ENCODE measurements around the gene PPP2R2B.

The PPP2R2B gene

DNA sequence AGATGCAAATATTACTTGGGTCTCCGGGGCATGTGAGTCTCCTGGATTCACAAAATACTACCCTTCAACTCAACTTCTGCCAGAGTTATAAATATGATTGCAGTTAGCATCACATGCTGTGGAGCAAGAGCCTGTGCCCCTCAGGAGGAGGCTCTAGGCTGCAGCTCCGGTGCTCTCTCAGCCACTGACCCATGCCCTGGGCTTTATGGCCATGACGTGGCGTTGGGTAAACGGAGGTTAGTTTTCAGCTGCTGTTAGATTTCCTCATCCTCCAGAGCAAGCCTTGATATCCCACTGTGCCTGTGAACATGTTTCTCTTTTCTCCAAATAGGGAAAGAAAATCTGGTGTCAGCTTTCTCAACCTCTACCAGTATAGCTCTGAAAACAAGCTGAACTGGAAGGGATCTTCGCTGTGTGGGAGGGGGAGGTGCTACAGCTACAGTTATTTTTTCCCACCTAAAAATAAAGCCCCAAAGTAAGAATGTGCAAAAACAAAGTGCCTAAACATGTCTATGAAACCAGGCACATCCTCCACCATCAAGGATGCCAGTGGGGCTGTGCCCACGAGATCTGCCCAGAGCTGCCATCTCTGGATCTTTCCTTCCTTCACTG is 238.2 kb downstream of the PPP2R2B start:
- no peak for ATAC-seq
- TF ChIP-seq ESRRG (CRISPR knock-in tag; IDR thresholded peaks at IDR 0.05) (no peak), ZFP3 (CRISPR knock-in tag; IDR thresholded peaks at IDR 0.05) (no peak), TOX (CRISPR knock-in tag; IDR thresholded peaks at IDR 0.05; ENCODE audit: borderline replicate concordance) (no peak), ZNF8 (CRISPR knock-in tag; IDR thresholded peaks at IDR 0.05) (no peak), PPARA (CRISPR knock-in tag; IDR thresholded peaks at IDR 0.05; ENCODE audit: borderline replicate concordance) (no peak), SNAI2 (CRISPR knock-in tag; IDR thresholded peaks at IDR 0.05) (no peak)
- TF ChIP-seq, protein P1, sequence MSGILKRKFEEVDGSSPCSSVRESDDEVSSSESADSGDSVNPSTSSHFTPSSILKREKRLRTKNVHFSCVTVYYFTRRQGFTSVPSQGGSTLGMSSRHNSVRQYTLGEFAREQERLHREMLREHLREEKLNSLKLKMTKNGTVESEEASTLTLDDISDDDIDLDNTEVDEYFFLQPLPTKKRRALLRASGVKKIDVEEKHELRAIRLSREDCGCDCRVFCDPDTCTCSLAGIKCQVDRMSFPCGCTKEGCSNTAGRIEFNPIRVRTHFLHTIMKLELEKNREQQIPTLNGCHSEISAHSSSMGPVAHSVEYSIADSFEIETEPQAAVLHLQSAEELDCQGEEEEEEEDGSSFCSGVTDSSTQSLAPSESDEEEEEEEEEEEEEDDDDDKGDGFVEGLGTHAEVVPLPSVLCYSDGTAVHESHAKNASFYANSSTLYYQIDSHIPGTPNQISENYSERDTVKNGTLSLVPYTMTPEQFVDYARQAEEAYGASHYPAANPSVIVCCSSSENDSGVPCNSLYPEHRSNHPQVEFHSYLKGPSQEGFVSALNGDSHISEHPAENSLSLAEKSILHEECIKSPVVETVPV (CRISPR knock-in tag; IDR thresholded peaks at IDR 0.05): no peak

DNA sequence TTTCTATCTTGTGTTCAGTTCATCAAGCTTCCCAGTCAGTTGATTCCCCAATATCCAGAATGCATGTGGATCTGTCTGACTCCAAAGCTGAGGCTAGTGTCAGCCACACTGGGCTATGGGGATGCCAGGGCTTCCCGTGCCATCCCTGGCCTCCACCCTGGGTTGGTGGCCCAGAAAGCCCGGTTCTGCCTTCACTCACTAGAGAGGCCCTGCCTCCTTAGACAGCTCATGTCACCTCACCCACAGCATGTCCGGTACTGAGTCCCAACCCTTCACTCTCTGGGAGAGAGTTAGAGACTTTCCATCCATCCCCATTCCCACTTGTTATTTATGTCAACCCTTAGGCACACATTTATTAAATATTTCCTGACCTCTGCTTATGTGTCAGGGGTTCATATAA is 243.1 kb downstream of the PPP2R2B start:
- ATAC-seq: no peak
- TF ChIP-seq ZNF8 (CRISPR knock-in tag; IDR thresholded peaks at IDR 0.05) (no peak), TOX (CRISPR knock-in tag; IDR thresholded peaks at IDR 0.05; ENCODE audit: borderline replicate concordance) (no peak), ZNF70 (CRISPR knock-in tag; IDR thresholded peaks at IDR 0.05) (no peak), ARNTL (CRISPR knock-in tag; IDR thresholded peaks at IDR 0.05; ENCODE audit: borderline replicate concordance, low read depth) (no peak), TCF4 (CRISPR knock-in tag; IDR thresholded peaks at IDR 0.05; ENCODE audit: borderline replicate concordance) (no peak), ZFP30 (CRISPR knock-in tag; IDR thresholded peaks at IDR 0.05) (no peak), BACH2 (CRISPR knock-in tag; IDR thresholded peaks at IDR 0.05; ENCODE audit: borderline replicate concordance) (no peak), ZNF565 (CRISPR knock-in tag; conservative IDR thresholded peaks at IDR 0.05; ENCODE audit: low read depth) (no peak), ISL1 (CRISPR knock-in tag; IDR thresholded peaks at IDR 0.05) (no peak), SNAI2 (CRISPR knock-in tag; IDR thresholded peaks at IDR 0.05) (no peak), RARB (CRISPR knock-in tag; IDR thresholded peaks at IDR 0.05) (no peak), ZC3H10 (CRISPR knock-in tag; IDR thresholded peaks at IDR 0.05) (no peak)
- TF ChIP-seq, protein P1 (CRISPR knock-in tag; IDR thresholded peaks at IDR 0.05): no peak
- TF ChIP-seq, protein P2, sequence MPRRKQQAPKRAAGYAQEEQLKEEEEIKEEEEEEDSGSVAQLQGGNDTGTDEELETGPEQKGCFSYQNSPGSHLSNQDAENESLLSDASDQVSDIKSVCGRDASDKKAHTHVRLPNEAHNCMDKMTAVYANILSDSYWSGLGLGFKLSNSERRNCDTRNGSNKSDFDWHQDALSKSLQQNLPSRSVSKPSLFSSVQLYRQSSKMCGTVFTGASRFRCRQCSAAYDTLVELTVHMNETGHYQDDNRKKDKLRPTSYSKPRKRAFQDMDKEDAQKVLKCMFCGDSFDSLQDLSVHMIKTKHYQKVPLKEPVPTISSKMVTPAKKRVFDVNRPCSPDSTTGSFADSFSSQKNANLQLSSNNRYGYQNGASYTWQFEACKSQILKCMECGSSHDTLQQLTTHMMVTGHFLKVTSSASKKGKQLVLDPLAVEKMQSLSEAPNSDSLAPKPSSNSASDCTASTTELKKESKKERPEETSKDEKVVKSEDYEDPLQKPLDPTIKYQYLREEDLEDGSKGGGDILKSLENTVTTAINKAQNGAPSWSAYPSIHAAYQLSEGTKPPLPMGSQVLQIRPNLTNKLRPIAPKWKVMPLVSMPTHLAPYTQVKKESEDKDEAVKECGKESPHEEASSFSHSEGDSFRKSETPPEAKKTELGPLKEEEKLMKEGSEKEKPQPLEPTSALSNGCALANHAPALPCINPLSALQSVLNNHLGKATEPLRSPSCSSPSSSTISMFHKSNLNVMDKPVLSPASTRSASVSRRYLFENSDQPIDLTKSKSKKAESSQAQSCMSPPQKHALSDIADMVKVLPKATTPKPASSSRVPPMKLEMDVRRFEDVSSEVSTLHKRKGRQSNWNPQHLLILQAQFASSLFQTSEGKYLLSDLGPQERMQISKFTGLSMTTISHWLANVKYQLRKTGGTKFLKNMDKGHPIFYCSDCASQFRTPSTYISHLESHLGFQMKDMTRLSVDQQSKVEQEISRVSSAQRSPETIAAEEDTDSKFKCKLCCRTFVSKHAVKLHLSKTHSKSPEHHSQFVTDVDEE (CRISPR knock-in tag; IDR thresholded peaks at IDR 0.05): no peak
- TF ChIP-seq, protein P3, sequence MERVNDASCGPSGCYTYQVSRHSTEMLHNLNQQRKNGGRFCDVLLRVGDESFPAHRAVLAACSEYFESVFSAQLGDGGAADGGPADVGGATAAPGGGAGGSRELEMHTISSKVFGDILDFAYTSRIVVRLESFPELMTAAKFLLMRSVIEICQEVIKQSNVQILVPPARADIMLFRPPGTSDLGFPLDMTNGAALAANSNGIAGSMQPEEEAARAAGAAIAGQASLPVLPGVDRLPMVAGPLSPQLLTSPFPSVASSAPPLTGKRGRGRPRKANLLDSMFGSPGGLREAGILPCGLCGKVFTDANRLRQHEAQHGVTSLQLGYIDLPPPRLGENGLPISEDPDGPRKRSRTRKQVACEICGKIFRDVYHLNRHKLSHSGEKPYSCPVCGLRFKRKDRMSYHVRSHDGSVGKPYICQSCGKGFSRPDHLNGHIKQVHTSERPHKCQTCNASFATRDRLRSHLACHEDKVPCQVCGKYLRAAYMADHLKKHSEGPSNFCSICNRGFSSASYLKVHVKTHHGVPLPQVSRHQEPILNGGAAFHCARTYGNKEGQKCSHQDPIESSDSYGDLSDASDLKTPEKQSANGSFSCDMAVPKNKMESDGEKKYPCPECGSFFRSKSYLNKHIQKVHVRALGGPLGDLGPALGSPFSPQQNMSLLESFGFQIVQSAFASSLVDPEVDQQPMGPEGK (CRISPR knock-in tag; IDR thresholded peaks at IDR 0.05; ENCODE audit: borderline replicate concordance): no peak
- TF ChIP-seq, protein P4, sequence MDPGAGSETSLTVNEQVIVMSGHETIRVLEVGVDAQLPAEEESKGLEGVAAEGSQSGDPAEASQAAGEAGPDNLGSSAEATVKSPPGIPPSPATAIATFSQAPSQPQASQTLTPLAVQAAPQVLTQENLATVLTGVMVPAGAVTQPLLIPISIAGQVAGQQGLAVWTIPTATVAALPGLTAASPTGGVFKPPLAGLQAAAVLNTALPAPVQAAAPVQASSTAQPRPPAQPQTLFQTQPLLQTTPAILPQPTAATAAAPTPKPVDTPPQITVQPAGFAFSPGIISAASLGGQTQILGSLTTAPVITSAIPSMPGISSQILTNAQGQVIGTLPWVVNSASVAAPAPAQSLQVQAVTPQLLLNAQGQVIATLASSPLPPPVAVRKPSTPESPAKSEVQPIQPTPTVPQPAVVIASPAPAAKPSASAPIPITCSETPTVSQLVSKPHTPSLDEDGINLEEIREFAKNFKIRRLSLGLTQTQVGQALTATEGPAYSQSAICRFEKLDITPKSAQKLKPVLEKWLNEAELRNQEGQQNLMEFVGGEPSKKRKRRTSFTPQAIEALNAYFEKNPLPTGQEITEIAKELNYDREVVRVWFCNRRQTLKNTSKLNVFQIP (CRISPR knock-in tag; IDR thresholded peaks at IDR 0.05; ENCODE audit: borderline replicate concordance, low read depth): no peak

DNA sequence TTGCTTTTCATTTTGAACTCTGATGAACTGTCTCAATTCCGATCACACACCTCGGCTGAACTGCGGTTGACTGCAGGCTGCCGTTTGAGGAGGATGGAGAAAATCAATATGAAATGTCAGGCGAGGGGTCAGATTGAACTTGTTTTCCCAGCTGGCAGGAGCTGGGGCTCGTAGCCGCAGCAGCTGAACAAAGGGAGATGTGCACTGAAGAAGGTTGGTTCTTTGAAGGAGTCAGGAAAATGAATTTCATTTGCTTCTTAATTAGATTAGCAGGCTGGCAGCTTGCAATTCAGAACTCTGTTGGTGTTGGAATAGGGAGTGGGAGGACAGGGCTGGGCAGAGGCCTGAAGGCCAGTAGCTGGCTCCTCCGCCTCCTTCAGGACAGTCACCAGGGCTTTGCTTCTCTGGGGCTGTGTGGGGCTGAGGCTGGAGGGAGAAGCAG is 245.2 kb downstream of the PPP2R2B start:
- ATAC-seq: no peak
- TF ChIP-seq ZNF70 (CRISPR knock-in tag; IDR thresholded peaks at IDR 0.05) (no peak), SNAI2 (CRISPR knock-in tag; IDR thresholded peaks at IDR 0.05) (no peak), TCF4 (CRISPR knock-in tag; IDR thresholded peaks at IDR 0.05; ENCODE audit: borderline replicate concordance) (no peak)

Measured in SK-N-SH treated with all-trans-retinoic acid at 6 μM for 48 hours (cell line).